VCaP (cell line): ENCODE measurements around the gene CTPS2.
"Not testable (repeated sequence)": the region's sequence is repeated elsewhere in the genome, so short reads cannot be mapped to it uniquely, and the experiment has no call there.

Source experiments
- H3K27ac ChIP-seq: fragments of 450-650 bp; 2 replicates; pipeline ENCODE4 v1.5.1; 2017
- CTCF ChIP-seq: fragments of 450-650 bp; conservative IDR thresholded peaks from 2 replicates; pipeline ENCODE4 v1.5.1; 2017; ENCODE audit warnings: mild to moderate bottlenecking, moderate library complexity

The CTPS2 gene

GRCh38 chrX:16635596-16635995 lies 76.9 kb downstream of the CTPS2 start:
- no peak for TF ChIP-seq CTCF
- H3K27ac ChIP-seq = no peak overlapping the region

GRCh38 chrX:16635040-16635439 lies 77.4 kb downstream of the CTPS2 start:
- TF ChIP-seq CTCF = no peak
- no peak overlapping the region for H3K27ac ChIP-seq

- TF ChIP-seq CTCF = no peak
- no peak overlapping the region for H3K27ac ChIP-seq
These were observed 78.7 kb downstream of the CTPS2 start for GRCh38 chrX:16633754-16634153.

GRCh38 chrX:16629909-16630308 lies 82.6 kb downstream of the CTPS2 start:
- H3K27ac ChIP-seq = no peak overlapping the region
- TF ChIP-seq CTCF = no peak

- TF ChIP-seq CTCF = no peak
- H3K27ac ChIP-seq = no peak overlapping the region
These were observed 83.4 kb downstream of the CTPS2 start for GRCh38 chrX:16628946-16629595.

GRCh38 chrX:16628511-16628910 lies 84.0 kb downstream of the CTPS2 start:
- not testable (repeated sequence) for H3K27ac ChIP-seq

GRCh38 chrX:16619024-16619423 lies 93.4 kb downstream of the CTPS2 start:
- TF ChIP-seq CTCF = no peak
- no peak overlapping the region for H3K27ac ChIP-seq

- TF ChIP-seq CTCF = no peak
These were observed 94.0 kb downstream of the CTPS2 start for GRCh38 chrX:16618422-16618821.

More at GRCh38 chrX:16618422-16618821, 94.0 kb downstream of the CTPS2 start:
- no peak overlapping the region for H3K27ac ChIP-seq
